Activated naive CD8-positive, alpha-beta T cell (primary cell): ENCODE measurements around the gene PARP3.
A peak's percentile ranks its signal among the peaks of the same experiment; 100 is the strongest.

Experiments
- H3K27ac Mint-ChIP-seq: one replicate; pipeline ENCODE4 v1.8.0; 2021; ENCODE audit warnings: mixed read lengths
- H3K27me3 Mint-ChIP-seq: one replicate; pipeline ENCODE4 v1.8.0; 2021; ENCODE audit warnings: mixed read lengths
- H3K36me3 Mint-ChIP-seq: one replicate; pipeline ENCODE4 v1.8.0; 2021; ENCODE audit warnings: mixed read lengths
- H3K4me1 Mint-ChIP-seq: one replicate; pipeline ENCODE4 v1.8.0; 2021; ENCODE audit warnings: low read depth, mixed read lengths
- H3K4me3 Mint-ChIP-seq: one replicate; pipeline ENCODE4 v1.8.0; 2021; ENCODE audit warnings: mild to moderate bottlenecking, mixed read lengths
- H3K9me3 Mint-ChIP-seq: one replicate; pipeline ENCODE4 v1.8.0; 2021; ENCODE audit warnings: low read depth, mixed read lengths

Gene PARP3

DNA sequence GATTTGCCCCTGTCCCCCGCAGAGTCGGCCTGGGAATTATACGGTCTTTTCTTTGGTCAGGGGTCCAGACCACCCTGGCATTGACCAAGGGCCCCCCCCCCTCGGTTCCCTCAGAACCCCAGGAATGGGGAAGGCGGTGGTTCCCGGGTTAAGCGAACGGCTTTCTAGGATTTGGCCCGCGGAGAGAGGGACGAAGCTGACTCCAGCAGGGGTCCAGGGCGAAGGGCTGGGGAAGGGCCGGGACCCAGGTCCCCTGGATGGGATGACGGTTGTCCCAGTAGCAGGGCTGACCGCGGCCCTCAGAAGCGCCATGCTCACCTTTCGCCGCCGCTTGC is 733 bp upstream of the PARP3 start:
- H3K27ac Mint-ChIP-seq: peak overlapping the region; percentile 89
- H3K9me3 Mint-ChIP-seq: no peaks in the 10 kb centered on the region
- H3K4me3 Mint-ChIP-seq: peak overlapping the region; percentile 98
- H3K27me3 Mint-ChIP-seq: no peaks in the 10 kb centered on the region
- peaks cover 28% of the 10 kb centered on the region for H3K4me1 Mint-ChIP-seq
- H3K36me3 Mint-ChIP-seq: peaks cover 4% of the 10 kb centered on the region

DNA sequence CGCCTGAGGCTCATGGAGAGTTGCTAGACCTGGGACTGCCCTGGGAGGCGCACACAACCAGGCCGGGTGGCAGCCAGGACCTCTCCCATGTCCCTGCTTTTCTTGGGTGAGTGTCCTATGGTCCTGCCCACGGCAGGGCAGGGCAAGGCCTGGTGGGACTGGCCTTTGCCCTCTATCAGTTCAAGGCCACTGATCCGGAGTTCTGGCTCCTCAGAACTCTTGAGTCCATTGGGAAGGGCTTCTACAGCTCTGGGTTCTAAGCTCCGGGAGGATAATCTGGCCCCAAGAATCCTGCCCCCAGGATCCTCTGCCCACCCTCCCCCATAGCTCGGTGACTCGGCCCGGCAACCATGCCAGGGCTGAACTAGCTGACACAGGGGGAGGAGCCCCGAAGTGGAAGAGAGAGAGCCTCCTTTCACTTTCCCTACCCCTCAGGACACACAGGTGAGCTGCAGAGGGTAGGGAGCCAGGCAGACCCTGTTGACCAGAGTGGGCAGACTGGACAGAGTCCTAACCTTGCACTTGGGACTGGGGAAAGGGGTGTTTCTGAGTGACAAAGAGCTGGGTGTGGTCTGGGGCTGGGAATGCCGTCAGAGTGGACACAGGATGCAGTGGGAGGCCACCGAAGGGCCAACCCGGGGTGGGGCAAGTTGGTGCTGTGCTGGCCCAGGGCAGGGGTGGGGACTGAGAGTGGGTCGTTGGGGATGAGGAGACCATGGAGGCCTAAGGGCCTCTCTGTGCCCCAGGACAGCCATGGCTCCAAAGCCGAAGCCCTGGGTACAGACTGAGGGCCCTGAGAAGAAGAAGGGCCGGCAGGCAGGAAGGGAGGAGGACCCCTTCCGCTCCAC is 664 bp downstream of the PARP3 start:
- peak overlapping the region; percentile 87 for H3K27ac Mint-ChIP-seq
- H3K36me3 Mint-ChIP-seq: peaks cover 4% of the 10 kb centered on the region
- H3K4me1 Mint-ChIP-seq: peaks cover 28% of the 10 kb centered on the region
- peak overlapping the region; percentile 98 for H3K4me3 Mint-ChIP-seq
- no peaks in the 10 kb centered on the region for H3K9me3 Mint-ChIP-seq
- no peaks in the 10 kb centered on the region for H3K27me3 Mint-ChIP-seq

DNA sequence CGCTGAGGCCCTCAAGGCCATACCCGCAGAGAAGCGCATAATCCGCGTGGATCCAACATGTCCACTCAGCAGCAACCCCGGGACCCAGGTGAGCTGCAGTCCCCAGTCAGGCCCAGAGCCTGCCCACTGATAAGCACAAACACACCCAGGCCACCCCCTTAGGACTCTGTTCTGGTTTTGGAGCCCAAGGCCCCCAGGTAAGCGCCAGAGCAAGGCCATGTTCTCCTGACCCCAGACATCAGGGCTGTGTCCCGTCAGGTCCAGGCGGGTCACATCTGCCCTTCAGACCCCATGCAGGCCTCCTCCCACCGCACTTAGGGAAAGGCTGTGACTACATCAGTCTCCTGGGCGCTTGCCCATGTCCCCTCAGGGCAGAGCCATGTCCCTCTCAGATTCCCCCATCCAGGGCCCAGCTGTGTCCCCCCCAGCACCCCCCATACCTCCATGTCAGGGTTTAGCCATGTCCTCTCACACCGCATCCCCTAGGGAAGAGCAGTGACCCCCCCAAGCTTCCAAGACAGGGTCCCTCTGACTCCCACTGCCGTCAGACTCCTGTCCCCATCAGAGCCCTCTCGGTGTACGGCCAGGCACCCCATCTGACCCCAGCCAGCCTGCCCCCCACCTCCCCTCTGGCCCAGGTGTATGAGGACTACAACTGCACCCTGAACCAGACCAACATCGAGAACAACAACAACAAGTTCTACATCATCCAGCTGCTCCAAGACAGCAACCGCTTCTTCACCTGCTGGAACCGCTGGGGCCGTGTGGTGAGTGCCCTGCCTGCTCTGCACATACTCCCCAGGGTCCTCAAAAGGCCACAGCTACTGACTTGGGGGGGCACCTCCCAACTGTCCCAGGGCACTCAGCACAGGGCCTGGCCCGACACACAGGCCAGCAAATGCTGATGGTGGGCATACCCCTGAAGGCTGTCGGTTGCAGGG is 1.6 kb downstream of the PARP3 start:
- Mint-ChIP-seq H3K27ac (peak overlapping the region; percentile 43), H3K9me3 (no peaks in the 10 kb centered on the region), H3K27me3 (no peaks in the 10 kb centered on the region), H3K36me3 (peaks cover 4% of the 10 kb centered on the region), H3K4me3 (peak overlapping the region; percentile 41), H3K4me1 (peaks cover 27% of the 10 kb centered on the region)

DNA sequence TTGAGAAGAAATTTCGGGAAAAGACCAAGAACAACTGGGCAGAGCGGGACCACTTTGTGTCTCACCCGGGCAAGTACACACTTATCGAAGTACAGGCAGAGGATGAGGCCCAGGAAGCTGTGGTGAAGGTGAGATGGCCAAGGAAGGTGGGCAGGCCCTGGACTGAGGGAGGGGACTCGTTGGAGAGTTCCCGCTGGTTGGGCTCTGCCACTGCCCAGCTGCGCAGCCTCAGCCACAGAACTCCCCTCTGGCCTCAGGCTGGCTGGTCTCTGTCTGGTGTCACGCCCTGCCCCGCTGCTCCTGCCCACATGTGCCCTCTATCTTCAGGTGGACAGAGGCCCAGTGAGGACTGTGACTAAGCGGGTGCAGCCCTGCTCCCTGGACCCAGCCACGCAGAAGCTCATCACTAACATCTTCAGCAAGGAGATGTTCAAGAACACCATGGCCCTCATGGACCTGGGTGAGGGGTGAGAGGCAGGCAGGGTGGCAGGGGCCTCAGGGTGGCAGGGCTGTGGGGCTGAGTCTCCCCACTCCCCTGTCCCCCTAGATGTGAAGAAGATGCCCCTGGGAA is 2.4 kb downstream of the PARP3 start:
- Mint-ChIP-seq H3K4me1 (peaks cover 21% of the 10 kb centered on the region), H3K27me3 (no peaks in the 10 kb centered on the region), H3K27ac (peak overlapping the region; percentile 43), H3K9me3 (no peaks in the 10 kb centered on the region), H3K36me3 (peaks cover 4% of the 10 kb centered on the region), H3K4me3 (no peak overlapping the region)

DNA sequence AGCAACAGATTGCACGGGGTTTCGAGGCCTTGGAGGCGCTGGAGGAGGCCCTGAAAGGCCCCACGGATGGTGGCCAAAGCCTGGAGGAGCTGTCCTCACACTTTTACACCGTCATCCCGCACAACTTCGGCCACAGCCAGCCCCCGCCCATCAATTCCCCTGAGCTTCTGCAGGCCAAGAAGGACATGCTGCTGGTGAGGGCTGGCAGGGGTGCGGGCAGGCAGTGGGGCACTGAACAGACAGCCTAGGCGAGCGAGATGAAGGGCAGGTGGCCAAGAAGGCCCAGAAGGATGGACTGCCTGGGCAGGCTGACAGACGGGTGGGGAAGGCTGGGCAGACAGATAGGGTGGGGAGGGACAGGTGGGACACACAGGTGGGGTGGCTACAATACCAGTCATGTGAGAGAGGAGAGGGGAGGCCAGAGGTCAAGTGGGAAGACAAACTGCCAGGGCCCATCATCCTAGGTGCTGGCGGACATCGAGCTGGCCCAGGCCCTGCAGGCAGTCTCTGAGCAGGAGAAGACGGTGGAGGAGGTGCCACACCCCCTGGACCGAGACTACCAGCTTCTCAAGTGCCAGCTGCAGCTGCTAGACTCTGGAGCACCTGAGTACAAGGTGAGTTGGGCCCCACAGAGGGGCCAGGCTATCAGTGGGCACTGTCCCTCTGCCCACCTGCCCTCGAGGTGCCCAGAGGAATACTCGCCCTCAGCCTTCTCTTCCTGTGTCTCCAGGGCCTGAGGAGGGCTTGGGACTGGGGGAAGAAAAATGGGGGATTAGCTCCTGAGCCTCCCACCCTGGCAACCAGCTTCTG is 3.1 kb downstream of the PARP3 start:
- Mint-ChIP-seq H3K36me3 (peaks cover 4% of the 10 kb centered on the region), H3K27me3 (no peaks in the 10 kb centered on the region), H3K9me3 (no peaks in the 10 kb centered on the region), H3K4me1 (peaks cover 15% of the 10 kb centered on the region), H3K4me3 (no peak overlapping the region), H3K27ac (no peak overlapping the region)

DNA sequence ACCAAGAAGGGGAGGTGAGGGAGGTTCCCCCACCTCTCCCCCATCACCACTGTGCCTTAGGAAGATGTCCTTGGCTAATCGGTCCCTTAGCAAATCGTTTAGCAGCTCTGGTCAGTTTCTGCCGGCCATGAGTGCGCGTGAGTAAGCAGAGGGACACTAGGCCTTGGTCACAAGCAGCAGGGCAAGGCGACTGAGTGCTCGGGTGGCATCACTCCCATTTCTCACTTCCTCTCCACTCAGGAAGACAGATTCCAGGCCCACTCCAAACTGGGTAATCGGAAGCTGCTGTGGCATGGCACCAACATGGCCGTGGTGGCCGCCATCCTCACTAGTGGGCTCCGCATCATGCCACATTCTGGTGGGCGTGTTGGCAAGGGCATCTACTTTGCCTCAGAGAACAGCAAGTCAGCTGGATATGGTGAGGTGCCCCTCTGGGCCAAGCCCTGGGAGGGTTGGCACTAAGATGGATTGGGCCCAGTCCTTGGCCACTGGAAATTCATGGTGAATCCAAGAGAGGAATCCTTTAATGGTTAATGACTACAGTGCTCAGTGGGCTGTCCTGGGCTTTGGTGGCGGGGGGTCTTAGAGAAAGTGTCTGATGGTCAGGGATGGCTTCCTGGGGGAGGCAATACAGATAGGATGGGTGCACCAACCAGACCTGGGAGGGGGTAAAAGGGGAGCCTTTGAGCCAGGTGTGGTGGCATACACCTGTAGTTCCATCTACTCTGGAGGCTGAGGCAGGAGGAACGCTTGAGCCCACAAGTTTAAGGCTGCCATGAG is 4.0 kb downstream of the PARP3 start:
- peaks cover 6% of the 10 kb centered on the region for H3K4me1 Mint-ChIP-seq
- H3K36me3 Mint-ChIP-seq: no peaks in the 10 kb centered on the region
- H3K9me3 Mint-ChIP-seq: no peaks in the 10 kb centered on the region
- no peak overlapping the region for H3K27ac Mint-ChIP-seq
- no peaks in the 10 kb centered on the region for H3K27me3 Mint-ChIP-seq
- H3K4me3 Mint-ChIP-seq: no peak overlapping the region

DNA sequence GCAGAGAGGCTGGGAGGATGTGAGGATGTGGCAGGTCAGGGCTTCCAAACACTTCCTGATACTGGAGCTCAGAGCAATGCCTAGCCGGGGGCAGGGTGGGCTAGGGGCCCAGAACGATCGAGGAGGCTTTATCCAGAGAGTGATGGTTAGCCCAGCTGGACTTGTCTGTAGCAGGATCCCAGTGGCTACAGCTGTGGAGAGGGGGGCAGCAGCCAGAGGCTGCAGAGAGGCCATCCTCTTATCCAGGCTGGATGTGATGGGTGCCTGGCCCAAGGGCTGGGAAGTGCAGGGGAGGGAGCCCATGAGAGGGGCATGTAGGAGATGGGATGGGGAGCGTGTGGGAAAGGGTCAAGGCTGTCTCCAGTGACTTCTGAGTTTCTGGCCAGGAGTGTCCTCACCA is 4.6 kb downstream of the PARP3 start:
- no peak overlapping the region for H3K4me3 Mint-ChIP-seq
- H3K27me3 Mint-ChIP-seq: no peaks in the 10 kb centered on the region
- peaks cover 6% of the 10 kb centered on the region for H3K4me1 Mint-ChIP-seq
- H3K27ac Mint-ChIP-seq: no peak overlapping the region
- no peaks in the 10 kb centered on the region for H3K36me3 Mint-ChIP-seq
- H3K9me3 Mint-ChIP-seq: no peaks in the 10 kb centered on the region

DNA sequence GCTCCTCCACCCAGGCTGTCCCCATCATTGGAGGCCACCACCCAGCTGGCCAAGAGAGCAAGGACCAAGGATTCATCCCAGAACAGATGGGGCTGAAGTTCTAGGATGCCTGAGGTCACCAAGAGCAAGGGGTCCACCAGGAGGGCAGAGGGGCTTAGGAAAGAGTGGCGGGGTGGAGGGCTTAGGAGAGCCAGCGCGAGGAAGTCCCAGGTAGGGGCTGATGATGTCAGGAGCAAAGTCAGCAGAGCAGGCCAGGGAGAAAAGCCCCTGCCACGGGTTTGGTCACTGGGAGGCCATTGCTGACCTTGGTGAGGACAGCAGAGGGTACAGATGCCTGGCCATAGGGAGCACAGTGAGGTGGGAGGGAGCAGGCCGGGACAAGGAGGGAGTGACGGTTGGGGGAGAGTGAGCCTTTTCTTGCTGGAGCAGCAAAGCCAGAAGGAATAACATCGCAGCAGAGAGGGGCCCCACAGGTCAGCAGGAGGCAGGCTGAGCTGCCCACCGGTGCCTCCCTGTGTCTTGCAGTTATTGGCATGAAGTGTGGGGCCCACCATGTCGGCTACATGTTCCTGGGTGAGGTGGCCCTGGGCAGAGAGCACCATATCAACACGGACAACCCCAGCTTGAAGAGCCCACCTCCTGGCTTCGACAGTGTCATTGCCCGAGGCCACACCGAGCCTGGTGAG is 5.2 kb downstream of the PARP3 start:
- Mint-ChIP-seq H3K4me3 (no peak overlapping the region), H3K36me3 (no peaks in the 10 kb centered on the region), H3K27me3 (no peaks in the 10 kb centered on the region), H3K4me1 (peaks cover 5% of the 10 kb centered on the region), H3K9me3 (no peaks in the 10 kb centered on the region), H3K27ac (no peak overlapping the region)

DNA sequence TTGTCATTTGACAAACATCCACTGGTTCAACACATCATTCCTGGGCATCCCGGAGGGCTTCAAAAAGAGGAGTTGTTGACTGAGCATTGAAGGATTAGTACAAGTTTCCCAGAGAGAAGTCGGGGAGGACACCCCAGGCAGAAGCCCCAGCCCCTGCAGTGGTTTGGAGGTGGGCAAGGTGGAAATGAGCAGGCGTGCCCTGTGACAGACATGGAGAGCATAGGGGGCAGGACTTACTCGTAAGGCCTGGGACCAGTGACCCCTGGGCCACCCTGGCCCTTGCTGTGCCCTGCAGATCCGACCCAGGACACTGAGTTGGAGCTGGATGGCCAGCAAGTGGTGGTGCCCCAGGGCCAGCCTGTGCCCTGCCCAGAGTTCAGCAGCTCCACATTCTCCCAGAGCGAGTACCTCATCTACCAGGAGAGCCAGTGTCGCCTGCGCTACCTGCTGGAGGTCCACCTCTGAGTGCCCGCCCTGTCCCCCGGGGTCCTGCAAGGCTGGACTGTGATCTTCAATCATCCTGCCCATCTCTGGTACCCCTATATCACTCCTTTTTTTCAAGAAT is 5.9 kb downstream of the PARP3 start:
- Mint-ChIP-seq H3K4me1 (peaks cover 2% of the 10 kb centered on the region), H3K9me3 (no peaks in the 10 kb centered on the region), H3K36me3 (no peaks in the 10 kb centered on the region), H3K27me3 (no peaks in the 10 kb centered on the region), H3K27ac (no peak overlapping the region), H3K4me3 (no peak overlapping the region)

DNA sequence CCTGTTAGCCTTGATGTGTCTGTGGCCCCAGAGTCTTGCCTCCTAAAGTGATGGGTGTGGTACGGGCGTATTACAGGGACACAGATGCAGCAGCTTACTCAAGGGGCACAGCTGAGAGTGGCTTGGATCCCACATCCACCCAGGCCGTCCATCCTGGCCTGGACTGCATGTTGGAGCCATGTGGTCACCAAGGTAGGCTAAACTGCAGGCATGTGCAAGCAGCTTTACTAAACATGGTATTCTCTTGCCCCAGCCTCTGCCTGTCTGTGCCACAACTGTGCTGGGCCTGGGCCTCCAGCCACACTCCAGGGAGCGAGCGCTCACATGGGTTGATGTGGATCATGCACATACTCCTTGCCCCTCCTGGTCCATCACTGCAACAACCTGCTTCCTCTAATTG is 7.0 kb downstream of the PARP3 start:
- Mint-ChIP-seq H3K27ac (no peak overlapping the region), H3K4me3 (no peak overlapping the region), H3K9me3 (no peaks in the 10 kb centered on the region), H3K4me1 (no peaks in the 10 kb centered on the region), H3K36me3 (no peaks in the 10 kb centered on the region), H3K27me3 (peaks cover 3% of the 10 kb centered on the region)

DNA sequence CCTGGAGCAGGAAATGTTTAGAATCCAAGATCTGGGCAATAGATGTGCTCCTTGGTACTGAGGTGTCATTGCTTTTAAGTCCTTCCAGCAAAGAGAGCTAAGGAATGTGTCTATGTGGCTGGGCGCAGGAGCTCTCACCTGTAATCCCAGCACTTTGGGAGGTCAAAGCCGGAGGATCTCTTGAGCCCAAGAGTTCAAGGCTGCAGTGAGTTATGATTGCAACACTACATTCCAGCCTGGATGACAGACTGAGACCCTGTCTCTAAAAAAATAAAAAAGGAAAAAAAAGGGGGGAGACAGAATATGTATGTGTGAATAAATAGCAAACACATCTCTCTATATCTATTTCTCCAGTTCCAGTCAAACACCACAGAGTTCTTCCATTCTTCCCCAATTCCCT is 8.7 kb downstream of the PARP3 start:
- no peaks in the 10 kb centered on the region for H3K4me1 Mint-ChIP-seq
- H3K27me3 Mint-ChIP-seq: peaks cover 3% of the 10 kb centered on the region
- no peaks in the 10 kb centered on the region for H3K9me3 Mint-ChIP-seq
- H3K4me3 Mint-ChIP-seq: no peak overlapping the region
- H3K36me3 Mint-ChIP-seq: no peaks in the 10 kb centered on the region
- H3K27ac Mint-ChIP-seq: no peak overlapping the region

DNA sequence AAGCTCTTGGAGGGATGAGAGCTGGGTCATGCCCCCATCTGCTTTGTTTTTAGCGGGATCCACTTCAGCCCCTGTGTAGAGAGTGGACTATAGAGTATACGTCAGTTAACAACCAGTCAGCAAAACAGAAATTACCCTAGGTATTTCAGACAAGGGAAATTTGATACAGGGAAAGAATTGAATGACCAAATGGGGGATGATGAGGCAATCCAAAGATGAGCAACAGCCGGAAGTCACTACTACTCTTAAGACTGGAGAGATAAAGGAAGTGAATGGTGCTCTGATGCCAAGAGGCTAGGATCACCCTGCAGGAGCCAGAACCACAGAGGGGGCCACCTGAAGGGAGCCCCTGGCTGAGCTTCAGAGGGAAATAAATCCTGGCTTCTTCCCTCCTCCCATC is 11.3 kb downstream of the PARP3 start:
- peaks cover 6% of the 10 kb centered on the region for H3K4me1 Mint-ChIP-seq
- H3K4me3 Mint-ChIP-seq: no peak overlapping the region
- H3K27ac Mint-ChIP-seq: no peak overlapping the region
- H3K36me3 Mint-ChIP-seq: peaks cover 3% of the 10 kb centered on the region
- peaks cover 6% of the 10 kb centered on the region for H3K27me3 Mint-ChIP-seq
- H3K9me3 Mint-ChIP-seq: no peaks in the 10 kb centered on the region

DNA sequence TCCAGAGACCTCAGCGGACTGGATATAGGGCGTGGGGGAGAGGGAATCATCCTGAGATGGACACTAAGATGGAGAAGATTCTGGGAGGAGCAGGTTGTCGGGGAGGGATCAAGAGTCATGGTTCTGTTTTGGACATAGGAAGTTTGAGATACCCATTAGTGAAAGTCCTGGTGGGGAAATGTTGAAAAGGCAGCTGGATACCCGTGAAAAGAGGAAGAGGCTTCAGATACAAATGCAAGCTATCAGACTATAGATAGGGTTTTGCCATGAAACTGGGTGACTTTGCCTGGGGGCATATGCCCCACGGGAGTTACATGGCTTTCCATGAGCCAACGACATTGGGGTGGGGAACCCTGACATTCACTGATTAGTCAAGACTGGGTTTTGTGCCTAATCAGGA is 11.9 kb downstream of the PARP3 start:
- H3K4me3 Mint-ChIP-seq: peak overlapping the region; percentile 31
- H3K36me3 Mint-ChIP-seq: peaks cover 3% of the 10 kb centered on the region
- H3K9me3 Mint-ChIP-seq: no peaks in the 10 kb centered on the region
- no peak overlapping the region for H3K27ac Mint-ChIP-seq
- peaks cover 6% of the 10 kb centered on the region for H3K4me1 Mint-ChIP-seq
- peaks cover 6% of the 10 kb centered on the region for H3K27me3 Mint-ChIP-seq
